Endodermal cell (in vitro differentiated cells): ENCODE results near the gene TBCC. TPM values are rescaled to one million over a fixed set of nuclear protein-coding genes. Genes with fewer than 3 reads are reported as not detected.
A peak's percentile ranks its signal among the peaks of the same experiment; 100 is the strongest.

ENCODE experiments used
- DNase-seq: peaks from one replicate; pipeline ENCODE4 v3.0.0-alpha.2; 2017
- H3K27ac ChIP-seq: 2 replicates; pipeline ENCODE4 v1.5.1; 2013; ENCODE audit warnings: mild to moderate bottlenecking, low read depth, low read length, moderate library complexity
- H3K27me3 ChIP-seq: 2 replicates; pipeline ENCODE4 v1.6.1; 2013; ENCODE audit warnings: mild to moderate bottlenecking, low read length, moderate library complexity; ENCODE audit not compliant: insufficient read depth, control insufficient read depth, poor library complexity, severe bottlenecking
- H3K36me3 ChIP-seq: 2 replicates; pipeline ENCODE4 v1.7.0; 2013; ENCODE audit warnings: mild to moderate bottlenecking, low read length, moderate library complexity; ENCODE audit not compliant: control insufficient read depth, insufficient read depth
- H3K4me1 ChIP-seq: one replicate; pipeline ENCODE4 v1.7.0; 2013; ENCODE audit warnings: low read length; ENCODE audit not compliant: control insufficient read depth, insufficient read depth
- H3K4me3 ChIP-seq: 2 replicates; pipeline ENCODE4 v1.5.1; 2013; ENCODE audit warnings: mild to moderate bottlenecking, low read length, moderate library complexity
- H3K9ac ChIP-seq: 2 replicates; pipeline ENCODE4 v1.6.1; 2013; ENCODE audit warnings: mild to moderate bottlenecking, low read length, moderate library complexity; ENCODE audit not compliant: poor library complexity, severe bottlenecking; ENCODE audit errors: extremely low read depth
- H3K9me3 ChIP-seq: 2 replicates; pipeline ENCODE4 v1.6.1; 2013; ENCODE audit warnings: mild to moderate bottlenecking, low read length, moderate library complexity; ENCODE audit not compliant: control insufficient read depth
- H3K27ac Mint-ChIP-seq: 2 replicates; pipeline ENCODE4 v1.8.0; 2020; ENCODE audit warnings: mixed read lengths
- H3K27me3 Mint-ChIP-seq: 2 replicates; pipeline ENCODE4 v1.8.0; 2021; ENCODE audit warnings: mild to moderate bottlenecking, mixed read lengths; ENCODE audit not compliant: insufficient read depth
- H3K36me3 Mint-ChIP-seq: 2 replicates; pipeline ENCODE4 v1.8.0; 2020; ENCODE audit warnings: low read depth, mixed read lengths
- H3K4me1 Mint-ChIP-seq: 2 replicates; pipeline ENCODE4 v1.8.0; 2020; ENCODE audit warnings: mixed read lengths
- H3K4me3 Mint-ChIP-seq: 2 replicates; pipeline ENCODE4 v1.8.0; 2020; ENCODE audit warnings: mild to moderate bottlenecking, moderate library complexity, mixed read lengths
- H3K9me3 Mint-ChIP-seq: 2 replicates; pipeline ENCODE4 v1.8.0; 2020; ENCODE audit warnings: mild to moderate bottlenecking, mixed read lengths
- WGBS, 2 experiments: methylation state at CpG; one replicate each; pipeline versions ENCODE4 v1.1.5 to v1.1.7; 2013; ENCODE audit warnings: missing lambda C conversion rate in 2 of 2, mixed read lengths in 1 of 2; ENCODE audit not compliant: insufficient coverage in 1 of 2, insufficient read length in 1 of 2; 5-methylcytosine and 5-hydroxymethylcytosine counted together
- total RNA-seq, 2 donors: library from RNA; stranded (reverse); fragmentation: NEBNext Ultra II Directional in 1 of 2; extraction: Animal tissue kit (Norgen Biotek cat#: 25700) in 1 of 2; gene quantifications; 2 replicates in 1 of 2; 3 replicates in 1 of 2; pipeline ENCODE4 v1.2.1, GENCODE V29; 2021
- TF ChIP-seq, protein P1 (sequence below): fragments of 200-600 bp; sonication (generic); conservative IDR thresholded peaks from 2 replicates; pipeline ENCODE4 v1.5.0; 2021; ENCODE audit warnings: antibody characterized with exemption, mild to moderate bottlenecking

TBCC gene
- total RNA-seq, 2 donors from 2014 or later = 16.7 to 21.9 TPM

DNA sequence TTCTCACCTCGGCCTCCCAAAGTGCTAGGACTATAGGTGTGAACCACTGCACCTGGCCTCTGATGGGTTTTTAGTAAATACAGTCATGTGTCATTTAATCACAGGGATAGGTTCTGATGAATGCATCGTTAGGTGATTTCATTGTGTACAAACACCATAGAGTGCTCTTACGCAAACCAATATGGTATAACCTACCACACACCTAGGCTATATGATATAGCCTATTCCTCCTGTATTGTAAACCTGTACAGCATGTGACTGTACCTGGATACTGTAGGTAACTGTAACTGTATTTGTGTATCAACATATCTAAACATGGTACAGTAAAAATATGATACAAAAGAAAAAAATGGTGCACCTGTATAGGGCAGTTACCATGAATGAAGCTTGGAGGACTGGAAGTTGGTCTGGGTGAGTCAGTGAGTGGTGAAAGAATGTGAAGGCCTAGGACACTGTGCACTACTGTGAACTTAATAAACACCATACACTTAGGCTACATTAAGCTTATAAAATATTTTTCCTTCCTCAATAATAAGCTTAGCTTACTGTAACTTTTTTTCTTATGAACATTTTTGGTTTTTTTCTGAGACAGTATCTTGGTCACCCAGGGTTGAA is 45.9 kb upstream of the TBCC start:
- H3K9me3 Mint-ChIP-seq = no peaks in the 10 kb centered on the region
- Histone ChIP-seq H3K27ac (no peak overlapping the region), H3K4me3 (no peak overlapping the region), H3K9ac (no peak overlapping the region), H3K9me3 (no peaks in the 10 kb centered on the region), H3K4me1 (peaks cover 3% of the 10 kb centered on the region), H3K36me3 (no peaks in the 10 kb centered on the region), H3K27me3 (no peaks in the 10 kb centered on the region)
- 96 to 100% methylated on average over 1 to 3 of the region's 3 CpGs for WGBS, 2 experiments
- no peak overlapping the region for H3K4me3 Mint-ChIP-seq
- no peak for DNase-seq
- peaks cover 11% of the 10 kb centered on the region for H3K36me3 Mint-ChIP-seq
- H3K27ac Mint-ChIP-seq = no peak overlapping the region
- no peaks in the 10 kb centered on the region for H3K27me3 Mint-ChIP-seq
- peaks cover 27% of the 10 kb centered on the region for H3K4me1 Mint-ChIP-seq
- TF ChIP-seq, protein P1, sequence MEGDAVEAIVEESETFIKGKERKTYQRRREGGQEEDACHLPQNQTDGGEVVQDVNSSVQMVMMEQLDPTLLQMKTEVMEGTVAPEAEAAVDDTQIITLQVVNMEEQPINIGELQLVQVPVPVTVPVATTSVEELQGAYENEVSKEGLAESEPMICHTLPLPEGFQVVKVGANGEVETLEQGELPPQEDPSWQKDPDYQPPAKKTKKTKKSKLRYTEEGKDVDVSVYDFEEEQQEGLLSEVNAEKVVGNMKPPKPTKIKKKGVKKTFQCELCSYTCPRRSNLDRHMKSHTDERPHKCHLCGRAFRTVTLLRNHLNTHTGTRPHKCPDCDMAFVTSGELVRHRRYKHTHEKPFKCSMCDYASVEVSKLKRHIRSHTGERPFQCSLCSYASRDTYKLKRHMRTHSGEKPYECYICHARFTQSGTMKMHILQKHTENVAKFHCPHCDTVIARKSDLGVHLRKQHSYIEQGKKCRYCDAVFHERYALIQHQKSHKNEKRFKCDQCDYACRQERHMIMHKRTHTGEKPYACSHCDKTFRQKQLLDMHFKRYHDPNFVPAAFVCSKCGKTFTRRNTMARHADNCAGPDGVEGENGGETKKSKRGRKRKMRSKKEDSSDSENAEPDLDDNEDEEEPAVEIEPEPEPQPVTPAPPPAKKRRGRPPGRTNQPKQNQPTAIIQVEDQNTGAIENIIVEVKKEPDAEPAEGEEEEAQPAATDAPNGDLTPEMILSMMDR = no peak

DNA sequence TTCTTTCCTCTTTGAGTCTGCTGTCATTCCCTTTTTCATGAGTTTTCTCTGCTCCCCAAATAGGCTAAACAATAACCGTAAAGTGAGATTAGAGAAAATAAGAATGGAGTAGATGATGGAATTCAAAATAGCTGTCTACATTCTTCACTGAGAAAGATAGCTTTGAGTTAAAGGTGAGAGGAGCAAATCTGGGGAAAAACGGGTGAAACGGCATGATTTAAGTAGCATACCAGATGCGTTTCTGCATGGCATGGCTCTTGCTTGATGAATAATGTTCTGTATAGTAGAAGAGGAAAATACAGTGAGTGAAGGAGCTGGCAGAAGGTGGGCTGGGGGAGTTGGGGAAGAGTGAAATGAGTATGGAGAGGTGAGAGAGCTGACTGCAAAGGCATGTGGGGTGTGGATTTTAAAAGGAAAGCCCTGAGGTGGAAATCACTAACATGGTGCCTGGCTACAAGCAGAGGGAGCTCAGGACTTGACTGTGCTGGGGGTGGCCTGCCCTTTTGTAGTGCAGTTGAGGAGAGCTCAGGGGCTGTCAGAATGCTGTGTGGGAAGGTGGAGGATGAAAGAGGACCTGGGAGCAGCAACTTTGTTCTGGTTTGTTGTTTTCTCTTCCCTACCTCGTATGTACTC is 44.8 kb upstream of the TBCC start:
- H3K36me3 ChIP-seq = no peaks in the 10 kb centered on the region
- TF ChIP-seq, protein P1 = peak; percentile 25
- DNase-seq = peak; percentile 80
- no peak overlapping the region for H3K4me3 Mint-ChIP-seq
- no peaks in the 10 kb centered on the region for H3K9me3 ChIP-seq
- peaks cover 11% of the 10 kb centered on the region for H3K36me3 Mint-ChIP-seq
- H3K27me3 Mint-ChIP-seq = no peaks in the 10 kb centered on the region
- peaks cover 27% of the 10 kb centered on the region for H3K4me1 Mint-ChIP-seq
- H3K27me3 ChIP-seq = no peaks in the 10 kb centered on the region
- no peaks in the 10 kb centered on the region for H3K9me3 Mint-ChIP-seq
- peak overlapping the region; percentile 74 for H3K27ac ChIP-seq
- no peak overlapping the region for H3K4me3 ChIP-seq
- H3K27ac Mint-ChIP-seq = peak overlapping the region; percentile 78
- H3K4me1 ChIP-seq = peaks cover 3% of the 10 kb centered on the region
- H3K9ac ChIP-seq = peak overlapping the region; percentile 28
- 70 to 74% methylated on average over 4 to 5 of the region's 5 CpGs for WGBS, 2 experiments

DNA sequence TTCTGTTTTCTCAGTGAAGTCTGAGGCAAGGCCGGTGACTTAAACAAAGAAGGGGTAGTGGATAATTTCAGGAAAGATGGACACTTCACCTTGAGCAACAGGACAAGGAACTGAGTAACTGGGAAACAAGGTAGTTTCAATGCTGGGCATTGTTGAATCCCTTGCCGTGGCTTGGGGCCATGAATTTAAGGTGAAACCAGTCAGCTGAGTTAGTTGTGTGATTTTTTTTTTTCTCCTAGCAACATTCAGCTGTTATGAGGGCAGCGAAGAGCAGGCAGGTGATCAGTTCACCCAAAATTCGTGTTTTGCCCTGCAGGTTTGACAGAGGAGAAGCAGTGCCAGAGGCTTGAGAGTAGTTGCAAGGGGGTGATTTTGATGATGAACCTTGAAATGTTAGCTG is 42.8 kb upstream of the TBCC start:
- H3K9me3 ChIP-seq = no peaks in the 10 kb centered on the region
- Mint-ChIP-seq H3K4me3 (no peak overlapping the region), H3K27ac (peak overlapping the region; percentile 29)

More for the DNA sequence above, 42.8 kb upstream of the TBCC start:
- Histone ChIP-seq H3K27ac (no peak overlapping the region), H3K9ac (no peak overlapping the region), H3K27me3 (no peaks in the 10 kb centered on the region), H3K4me1 (peaks cover 3% of the 10 kb centered on the region), H3K36me3 (no peaks in the 10 kb centered on the region), H3K4me3 (no peak overlapping the region)
- DNase-seq = no peak
- TF ChIP-seq, protein P1 = no peak
- H3K4me1 Mint-ChIP-seq = peaks cover 37% of the 10 kb centered on the region
- H3K9me3 Mint-ChIP-seq = no peaks in the 10 kb centered on the region
- no peaks in the 10 kb centered on the region for H3K27me3 Mint-ChIP-seq
- 95 to 98% methylated on average over 4 of the region's 4 CpGs for WGBS, 2 experiments
- peaks cover 12% of the 10 kb centered on the region for H3K36me3 Mint-ChIP-seq
